Caco-2 (cell line): ENCODE measurements around the gene FAM240B. TPM values are rescaled to one million over a fixed set of nuclear protein-coding genes. Genes with fewer than 3 reads are reported as not detected.

Source experiments
- BruUV-seq: library from RNA; stranded (reverse); fragments of 400-500 nt; replicated peaks from 2 replicates; lab custom pipeline; 2021; lab: Mats Ljungman, UMichigan
- CTCF ChIA-PET: fragments of 300-600 bp; sonication (Branson Sonifier 250); formaldehyde crosslinking; loops from one replicate; lab custom pipeline; 2022; ENCODE audit warnings: antibody characterized with exemption; lab: Charles Lee
- POLR2A ChIA-PET: fragments of 300-600 bp; sonication (Branson Sonifier 250); formaldehyde crosslinking; loops from one replicate; lab custom pipeline; 2022; ENCODE audit warnings: antibody characterized with exemption; lab: Charles Lee
- DNase-seq, 2 experiments: peaks; one replicate each; pipeline versions ENCODE4 v3.0.0 to v3.0.0-alpha.2; 2020 to 2022
- H3K27me3 ChIP-seq: replicated peaks from 2 replicates; pipeline ENCODE4 v1.6.0; 2011; ENCODE audit warnings: low read length; ENCODE audit not compliant: control insufficient read depth, insufficient read depth
- H3K36me3 ChIP-seq: 2 replicates; pipeline ENCODE4 v1.5.1; 2011; ENCODE audit warnings: low read length; ENCODE audit not compliant: control insufficient read depth, insufficient read depth
- H3K4me1 ChIP-seq: fragments of 250-450 bp; sonication (Bioruptor Pico); 2 replicates; pipeline ENCODE4 v1.5.1; 2020; ENCODE audit warnings: mild to moderate bottlenecking
- H3K4me3 ChIP-seq: 2 replicates; pipeline ENCODE4 v1.5.1; 2011; ENCODE audit warnings: low read depth, mild to moderate bottlenecking, control low read depth, low read length
- H3K9me3 ChIP-seq: fragments of 250-450 bp; sonication (Bioruptor Pico); 2 replicates; pipeline ENCODE4 v1.5.1; 2020; ENCODE audit warnings: mild to moderate bottlenecking, moderate library complexity
- H3K27ac Mint-ChIP-seq: one replicate; pipeline ENCODE4 v1.8.0; 2022; ENCODE audit warnings: mixed read lengths; ENCODE audit not compliant: unreplicated experiment
- H3K27me3 Mint-ChIP-seq: one replicate; pipeline ENCODE4 v1.8.0; 2022; ENCODE audit warnings: mixed read lengths; ENCODE audit not compliant: insufficient read depth, unreplicated experiment
- H3K36me3 Mint-ChIP-seq: one replicate; pipeline ENCODE4 v1.8.0; 2022; ENCODE audit warnings: mild to moderate bottlenecking, mixed read lengths; ENCODE audit not compliant: insufficient read depth, unreplicated experiment
- H3K4me1 Mint-ChIP-seq: one replicate; pipeline ENCODE4 v1.8.0; 2022; ENCODE audit warnings: low read depth, mixed read lengths; ENCODE audit not compliant: unreplicated experiment
- H3K4me3 Mint-ChIP-seq: one replicate; pipeline ENCODE4 v1.8.0; 2022; ENCODE audit warnings: mild to moderate bottlenecking, moderate library complexity, mixed read lengths; ENCODE audit not compliant: unreplicated experiment
- H3K9me3 Mint-ChIP-seq: one replicate; pipeline ENCODE4 v1.8.0; 2022; ENCODE audit warnings: mixed read lengths; ENCODE audit not compliant: unreplicated experiment
- intact Hi-C: fragments of 100-400 bp; cut with micrococcal nuclease; formaldehyde crosslinking; loops from one replicate; pipeline ENCODE4 v1.10.0; 2022; ENCODE audit not compliant: unreplicated experiment
- total RNA-seq: library from RNA; stranded (reverse); gene quantifications from 2 replicates; pipeline ENCODE4 v1.2.3, GENCODE V29; 2022
- TF ChIP-seq, protein P1 (sequence below), 2 experiments: fragments of 200-600 bp in 1 of 2; IDR thresholded peaks; 1 replicate in 1 of 2; 2 replicates in 1 of 2; pipeline versions ENCODE4 v1.5.1 to v1.8.0; 2011 to 2022; ENCODE audit warnings: antibody characterized with exemption in 1 of 2, control low read depth in 1 of 2, inconsistent platforms in 1 of 2, low read depth in 1 of 2, low read length in 1 of 2, mild to moderate bottlenecking in 1 of 2, moderate library complexity in 1 of 2; ENCODE audit not compliant: insufficient read depth in 1 of 2, severe bottlenecking in 1 of 2, unreplicated experiment in 1 of 2

The FAM240B gene
- total RNA-seq, 1 experiment from 2014 or later = not detected

DNA sequence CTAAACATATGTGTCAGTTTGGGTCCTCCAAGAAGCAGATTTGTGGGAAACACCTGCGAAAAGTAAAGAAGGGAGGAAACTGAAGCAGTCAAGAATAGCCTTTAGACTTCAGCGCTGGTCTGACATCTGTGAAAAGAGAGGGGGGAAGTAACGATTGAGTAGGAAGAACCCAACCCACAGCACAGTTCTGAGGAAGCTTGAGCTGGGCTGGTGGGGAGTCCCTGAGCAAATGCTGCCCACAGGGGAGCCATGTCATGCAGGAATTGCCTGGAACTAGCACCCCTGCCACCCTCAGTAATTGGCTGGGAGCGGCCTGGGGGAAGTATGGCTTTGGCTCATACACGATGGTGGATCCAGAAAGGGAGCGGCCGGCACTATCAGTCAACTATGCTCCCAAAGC lies 20.6 kb downstream of the FAM240B start:
- TF ChIP-seq, protein P1, sequence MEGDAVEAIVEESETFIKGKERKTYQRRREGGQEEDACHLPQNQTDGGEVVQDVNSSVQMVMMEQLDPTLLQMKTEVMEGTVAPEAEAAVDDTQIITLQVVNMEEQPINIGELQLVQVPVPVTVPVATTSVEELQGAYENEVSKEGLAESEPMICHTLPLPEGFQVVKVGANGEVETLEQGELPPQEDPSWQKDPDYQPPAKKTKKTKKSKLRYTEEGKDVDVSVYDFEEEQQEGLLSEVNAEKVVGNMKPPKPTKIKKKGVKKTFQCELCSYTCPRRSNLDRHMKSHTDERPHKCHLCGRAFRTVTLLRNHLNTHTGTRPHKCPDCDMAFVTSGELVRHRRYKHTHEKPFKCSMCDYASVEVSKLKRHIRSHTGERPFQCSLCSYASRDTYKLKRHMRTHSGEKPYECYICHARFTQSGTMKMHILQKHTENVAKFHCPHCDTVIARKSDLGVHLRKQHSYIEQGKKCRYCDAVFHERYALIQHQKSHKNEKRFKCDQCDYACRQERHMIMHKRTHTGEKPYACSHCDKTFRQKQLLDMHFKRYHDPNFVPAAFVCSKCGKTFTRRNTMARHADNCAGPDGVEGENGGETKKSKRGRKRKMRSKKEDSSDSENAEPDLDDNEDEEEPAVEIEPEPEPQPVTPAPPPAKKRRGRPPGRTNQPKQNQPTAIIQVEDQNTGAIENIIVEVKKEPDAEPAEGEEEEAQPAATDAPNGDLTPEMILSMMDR (IDR thresholded peaks at IDR 0.05; ENCODE audit: insufficient read depth in 1 of 2, low read depth in 1 of 2, low read length in 1 of 2, severe bottlenecking in 1 of 2, unreplicated experiment in 1 of 2) = no peak
- no peaks in the 10 kb centered on the region for H3K27me3 ChIP-seq
- no peaks in the 10 kb centered on the region for H3K9me3 ChIP-seq
- DNase-seq = no peak
- intact Hi-C loops = no loop called here
- POLR2A ChIA-PET = no interaction called here
- no peaks in the 10 kb centered on the region for H3K4me1 ChIP-seq
- BruUV-seq = no TSS peak
- Mint-ChIP-seq H3K9me3 (no peaks in the 10 kb centered on the region), H3K4me1 (no peaks in the 10 kb centered on the region), H3K27me3 (peaks cover 8% of the 10 kb centered on the region), H3K4me3 (no peak overlapping the region), H3K27ac (no peak overlapping the region), H3K36me3 (no peaks in the 10 kb centered on the region)
- H3K4me3 ChIP-seq = no peak overlapping the region
- CTCF ChIA-PET = no interaction called here
- no peaks in the 10 kb centered on the region for H3K36me3 ChIP-seq

DNA sequence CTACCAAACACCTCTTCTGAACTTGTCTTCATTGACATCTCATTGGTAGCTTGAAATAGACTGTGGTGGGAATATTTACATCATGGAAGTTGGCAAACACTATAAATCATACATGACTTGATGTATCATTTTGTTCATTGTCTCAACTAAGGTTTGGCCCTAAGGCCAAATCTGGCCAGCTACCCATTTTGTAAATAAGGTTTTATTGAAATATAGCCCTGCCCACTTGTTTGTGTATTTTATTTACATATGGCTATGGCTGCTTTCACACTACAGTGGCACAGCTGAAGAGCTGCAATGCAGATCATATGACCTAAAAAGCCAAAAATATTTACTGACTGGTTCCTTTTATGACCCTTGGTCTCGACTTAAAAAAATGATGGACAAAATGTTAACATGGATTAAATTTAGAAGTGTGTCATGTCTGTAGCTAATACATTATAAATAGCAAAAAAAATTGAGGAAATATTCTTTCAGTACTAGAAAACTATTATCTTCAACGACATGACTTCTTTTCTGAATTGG lies 22.1 kb downstream of the FAM240B start:
- DNase-seq = no peak
- TF ChIP-seq, protein P1 (IDR thresholded peaks at IDR 0.05; ENCODE audit: insufficient read depth in 1 of 2, low read depth in 1 of 2, low read length in 1 of 2, severe bottlenecking in 1 of 2, unreplicated experiment in 1 of 2) = no peak
- H3K36me3 ChIP-seq = no peaks in the 10 kb centered on the region
- no peaks in the 10 kb centered on the region for H3K27me3 ChIP-seq
- no peaks in the 10 kb centered on the region for H3K9me3 Mint-ChIP-seq
- H3K4me3 ChIP-seq = no peak overlapping the region
- H3K27ac Mint-ChIP-seq = no peak overlapping the region
- no peaks in the 10 kb centered on the region for H3K4me1 ChIP-seq
- BruUV-seq = no TSS peak
- intact Hi-C loops = no loop called here
- peaks cover 4% of the 10 kb centered on the region for H3K27me3 Mint-ChIP-seq
- no peaks in the 10 kb centered on the region for H3K36me3 Mint-ChIP-seq
- ChIA-PET POLR2A (no interaction called here), CTCF (no interaction called here)
- no peak overlapping the region for H3K4me3 Mint-ChIP-seq
- H3K4me1 Mint-ChIP-seq = no peaks in the 10 kb centered on the region
- H3K9me3 ChIP-seq = no peaks in the 10 kb centered on the region

DNA sequence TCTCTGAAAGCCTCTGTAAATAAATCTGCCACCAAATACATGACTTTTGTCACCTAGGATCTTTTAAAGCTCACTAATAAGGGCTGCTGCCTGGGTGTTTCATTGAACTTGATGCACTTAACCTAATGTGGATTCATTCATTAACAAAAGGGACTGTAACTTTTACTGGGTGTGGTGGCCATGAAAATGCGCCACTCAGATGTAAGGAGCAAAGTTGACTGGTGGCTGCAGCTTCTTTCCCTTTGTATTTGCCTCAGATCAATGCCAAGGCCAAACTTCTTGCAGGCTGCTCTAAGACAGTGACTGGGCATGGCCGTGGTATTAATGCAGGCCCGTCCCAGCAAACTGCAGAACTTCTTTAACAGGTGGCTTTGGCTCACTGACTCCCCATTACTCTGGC lies 22.9 kb downstream of the FAM240B start:
- Mint-ChIP-seq H3K36me3 (no peaks in the 10 kb centered on the region), H3K4me1 (no peaks in the 10 kb centered on the region), H3K4me3 (no peak overlapping the region), H3K9me3 (no peaks in the 10 kb centered on the region), H3K27ac (no peak overlapping the region), H3K27me3 (peaks cover 4% of the 10 kb centered on the region)
- TF ChIP-seq, protein P1 (IDR thresholded peaks at IDR 0.05; ENCODE audit: insufficient read depth in 1 of 2, low read depth in 1 of 2, low read length in 1 of 2, severe bottlenecking in 1 of 2, unreplicated experiment in 1 of 2) = no peak
- POLR2A ChIA-PET = no interaction called here
- H3K27me3 ChIP-seq = no peaks in the 10 kb centered on the region
- H3K9me3 ChIP-seq = no peaks in the 10 kb centered on the region
- no TSS peak for BruUV-seq
- H3K36me3 ChIP-seq = no peaks in the 10 kb centered on the region
- no peak overlapping the region for H3K4me3 ChIP-seq
- DNase-seq = no peak
- no peaks in the 10 kb centered on the region for H3K4me1 ChIP-seq
- CTCF ChIA-PET = no interaction called here
- intact Hi-C loops = no loop called here
